ENCODE measurements around the gene PRKCB. TPM values are rescaled to one million over a fixed set of nuclear protein-coding genes. Genes with fewer than 3 reads are reported as not detected.

The PRKCB gene
- total and polyA plus RNA-seq, 2 experiments from 2014 or later, result 0.70 to 0.92 TPM

GRCh38 chr16:23934610-23935236 lies 98.9 kb downstream of the PRKCB start:
- 83% methylated on average over 8 of the region's 8 CpGs for WGBS (ENCODE audit: low lambda C conversion rate, missing lambda C conversion rate)

GRCh38 chr16:23940111-23940510 lies 104.3 kb downstream of the PRKCB start:
- Histone ChIP-seq H3K36me3 (replicated peaks; ENCODE audit: insufficient read depth, low read depth) (no peaks in the 10 kb centered on the region), H4K20me1 (ENCODE audit: insufficient read depth, poor library complexity, severe bottlenecking) (no peaks in the 10 kb centered on the region), H3K4me1 (ENCODE audit: insufficient read depth) (no peaks in the 10 kb centered on the region), H3K27ac (no peak overlapping the region), H3K79me2 (no peaks in the 10 kb centered on the region), H3K9me3 (ENCODE audit: low read depth) (no peaks in the 10 kb centered on the region), H2AFZ (no peak overlapping the region), H3K4me3 (no peak overlapping the region), H3K9me2 (replicated peaks; ENCODE audit: insufficient read depth) (no peaks in the 10 kb centered on the region), H3K4me2 (no peak overlapping the region), H3K27me3 (peaks cover 20% of the 10 kb centered on the region)
- TF ChIP-seq EZH2phosphoT487 (IDR thresholded peaks at IDR 0.05; ENCODE audit: low read depth, severe bottlenecking, unreplicated experiment), result no peak
- no peak for TF ChIP-seq EZH2 (IDR thresholded peaks at IDR 0.05; ENCODE audit: borderline replicate concordance)
- no peak for TF ChIP-seq CTCF (IDR thresholded peaks at IDR 0.05; ENCODE audit: poor library complexity)
- no peak for DNase-seq (ENCODE audit: low spot score)

More at GRCh38 chr16:23934610-23935236, 98.9 kb downstream of the PRKCB start:
- no peaks in the 10 kb centered on the region for H3K9me2 ChIP-seq (replicated peaks; ENCODE audit: insufficient read depth)
- no peaks in the 10 kb centered on the region for H4K20me1 ChIP-seq (ENCODE audit: insufficient read depth, poor library complexity, severe bottlenecking)
- H3K9me3 ChIP-seq (ENCODE audit: low read depth), result no peaks in the 10 kb centered on the region
- H2AFZ ChIP-seq, result no peak overlapping the region
- no peaks in the 10 kb centered on the region for H3K36me3 ChIP-seq (replicated peaks; ENCODE audit: insufficient read depth, low read depth)
- no peak for DNase-seq (ENCODE audit: low spot score)
- H3K27ac ChIP-seq, result no peak overlapping the region
- no peaks in the 10 kb centered on the region for H3K4me1 ChIP-seq (ENCODE audit: insufficient read depth)
- no peak overlapping the region for H3K4me2 ChIP-seq
- no peaks in the 10 kb centered on the region for H3K79me2 ChIP-seq
- H3K4me3 ChIP-seq, result no peak overlapping the region
- TF ChIP-seq CTCF (IDR thresholded peaks at IDR 0.05; ENCODE audit: poor library complexity) (no peak), EZH2phosphoT487 (IDR thresholded peaks at IDR 0.05; ENCODE audit: low read depth, severe bottlenecking, unreplicated experiment) (no peak), EZH2 (IDR thresholded peaks at IDR 0.05; ENCODE audit: borderline replicate concordance) (no peak)
- H3K27me3 ChIP-seq, result peaks cover 21% of the 10 kb centered on the region

DNA sequence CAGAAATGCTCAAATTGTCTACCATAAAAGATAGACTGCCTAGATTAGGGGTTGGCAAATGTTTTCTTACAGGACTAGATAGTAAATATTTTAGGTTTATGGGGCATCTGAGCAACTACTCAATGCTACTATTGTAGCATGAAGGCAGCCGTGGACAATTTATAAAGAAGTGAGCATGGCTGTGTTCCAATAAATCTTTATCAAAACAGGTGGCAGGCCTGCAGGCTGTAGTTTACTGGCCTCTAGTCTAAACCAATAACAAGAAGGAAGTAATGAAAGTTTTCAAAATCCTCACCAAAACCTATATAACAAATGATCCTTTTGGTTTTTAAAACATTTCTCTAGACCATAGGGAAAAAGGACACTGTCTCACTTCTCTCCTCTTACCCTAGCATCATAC lies 105.2 kb downstream of the PRKCB start:
- Histone ChIP-seq H2AFZ (no peak overlapping the region), H3K27ac (no peak overlapping the region), H3K4me2 (no peak overlapping the region), H4K20me1 (ENCODE audit: insufficient read depth, poor library complexity, severe bottlenecking) (no peaks in the 10 kb centered on the region), H3K79me2 (no peaks in the 10 kb centered on the region), H3K4me1 (ENCODE audit: insufficient read depth) (no peaks in the 10 kb centered on the region), H3K9me2 (replicated peaks; ENCODE audit: insufficient read depth) (no peaks in the 10 kb centered on the region), H3K4me3 (no peak overlapping the region), H3K36me3 (replicated peaks; ENCODE audit: insufficient read depth, low read depth) (no peaks in the 10 kb centered on the region), H3K27me3 (peaks cover 20% of the 10 kb centered on the region), H3K9me3 (ENCODE audit: low read depth) (no peaks in the 10 kb centered on the region)
- no peak for TF ChIP-seq EZH2 (IDR thresholded peaks at IDR 0.05; ENCODE audit: borderline replicate concordance)
- TF ChIP-seq CTCF (IDR thresholded peaks at IDR 0.05; ENCODE audit: poor library complexity), result no peak
- no peak for TF ChIP-seq EZH2phosphoT487 (IDR thresholded peaks at IDR 0.05; ENCODE audit: low read depth, severe bottlenecking, unreplicated experiment)
- 79% methylated on average over 1 of the region's 1 CpG for WGBS (ENCODE audit: low lambda C conversion rate, missing lambda C conversion rate)
- DNase-seq (ENCODE audit: low spot score), result no peak
